ENCODE results near the gene SYNPR. TPM values are rescaled to one million over a fixed set of nuclear protein-coding genes. Genes with fewer than 3 reads are reported as not detected.

SYNPR gene
- total RNA-seq, 2 donors from 2014 or later = not detected

DNA sequence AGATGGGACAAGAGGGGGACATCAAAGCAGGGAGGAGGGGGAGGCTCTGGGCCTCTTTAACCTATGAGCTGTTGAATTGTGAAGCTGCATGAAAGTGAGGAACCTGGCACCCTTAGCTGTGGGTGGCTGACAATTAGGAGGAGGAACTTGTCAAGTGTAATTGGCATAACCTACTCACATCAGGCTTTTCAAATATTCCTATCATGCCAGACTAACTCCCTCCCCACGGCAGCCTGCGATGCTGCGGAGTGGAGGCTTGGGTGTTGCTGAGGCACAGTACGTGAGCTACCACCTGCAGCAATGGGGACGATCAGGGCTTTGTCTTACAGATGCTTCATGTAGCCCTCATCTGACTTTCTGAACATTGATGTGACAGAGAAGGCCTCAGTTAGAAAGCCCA lies 193.7 kb downstream of the SYNPR start:
- no peak for ATAC-seq
- H3K36me3 Mint-ChIP-seq = no peaks in the 10 kb centered on the region
- no peak overlapping the region for H3K27ac Mint-ChIP-seq

GRCh38 chr3:63473641-63474166 lies 195.6 kb downstream of the SYNPR start:
- Mint-ChIP-seq H3K27ac (no peak overlapping the region), H3K36me3 (no peaks in the 10 kb centered on the region), H3K9me3 (peaks cover 0 to 19% of the 10 kb centered on the region in 2 donors)
- ATAC-seq (no peak), DNase-seq (ENCODE audit: low spot score in 2 of 2) (no peak)

More for the DNA sequence above, 193.7 kb downstream of the SYNPR start:
- peaks cover 0 to 19% of the 10 kb centered on the region in 2 donors for H3K9me3 Mint-ChIP-seq
- no peak for DNase-seq (ENCODE audit: low spot score in 2 of 2)

- DNase-seq (ENCODE audit: low spot score in 2 of 2) (no peak), ATAC-seq (no peak)
- H3K36me3 Mint-ChIP-seq = no peaks in the 10 kb centered on the region
- peaks cover 0 to 19% of the 10 kb centered on the region in 2 donors for H3K9me3 Mint-ChIP-seq
- no peak overlapping the region for H3K27ac Mint-ChIP-seq
Observed at GRCh38 chr3:63474828-63475518, 196.9 kb downstream of the SYNPR start.

DNA sequence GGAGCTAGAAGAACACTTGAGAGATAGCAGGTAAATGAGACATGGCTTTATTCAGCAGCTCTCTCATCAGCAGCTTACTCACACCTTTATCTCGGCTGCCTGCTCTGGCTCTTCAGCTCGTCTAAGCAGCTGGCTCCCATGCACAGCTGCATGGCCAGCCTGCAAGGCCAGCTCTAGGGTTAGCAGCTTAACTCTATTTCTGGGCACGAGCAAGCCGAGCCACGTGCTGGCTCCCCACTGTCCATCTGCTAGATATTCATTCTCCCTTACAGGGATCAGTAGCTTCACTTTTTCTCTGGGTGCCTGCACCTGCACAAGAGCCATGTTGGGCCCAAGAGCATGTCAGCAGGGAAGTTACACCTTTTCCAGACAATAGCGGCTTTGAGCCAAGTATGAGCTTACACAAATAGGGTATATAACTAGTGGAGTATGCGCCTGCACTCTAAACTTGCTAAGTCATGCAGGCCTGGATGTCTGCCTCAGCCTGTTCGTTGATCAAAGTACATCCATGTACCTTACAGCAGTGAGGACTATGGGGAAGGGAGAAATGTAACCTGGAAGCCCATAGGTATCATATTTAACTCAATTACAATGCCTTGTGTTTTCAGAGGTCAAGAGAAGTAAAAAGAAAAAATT lies 199.5 kb downstream of the SYNPR start:
- DNase-seq (ENCODE audit: low spot score in 2 of 2) = no peak
- H3K9me3 Mint-ChIP-seq = peaks cover 0 to 19% of the 10 kb centered on the region in 2 donors
- no peak for ATAC-seq

GRCh38 chr3:63478990-63479660 lies 201.0 kb downstream of the SYNPR start:
- ATAC-seq = no peak
- Mint-ChIP-seq H3K27ac (no peak overlapping the region), H3K36me3 (no peaks in the 10 kb centered on the region), H3K9me3 (peaks cover 0 to 14% of the 10 kb centered on the region in 2 donors)
- DNase-seq (ENCODE audit: low spot score in 2 of 2) = no peak

More for the DNA sequence above, 199.5 kb downstream of the SYNPR start:
- Mint-ChIP-seq H3K36me3 (no peaks in the 10 kb centered on the region), H3K27ac (no peak overlapping the region)

DNA sequence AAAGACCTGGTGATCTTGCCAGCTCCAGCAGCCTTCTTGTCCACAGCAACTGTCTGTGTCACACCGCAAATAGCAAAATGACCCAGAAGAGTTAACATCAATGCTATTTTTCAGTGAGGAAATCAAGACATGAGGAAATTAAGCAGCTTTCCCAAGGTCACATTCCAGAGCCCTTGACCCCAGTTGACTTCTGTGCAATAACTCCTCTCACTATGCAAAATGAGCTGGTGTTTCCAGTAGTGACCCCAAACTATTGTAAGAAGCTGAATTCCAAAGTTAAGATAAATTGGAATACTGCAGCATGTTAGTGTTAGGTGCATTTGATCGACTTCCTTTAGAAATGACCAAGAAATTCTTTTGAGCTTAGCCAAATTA lies 201.5 kb downstream of the SYNPR start:
- H3K36me3 Mint-ChIP-seq = no peaks in the 10 kb centered on the region
- H3K9me3 Mint-ChIP-seq = peaks cover 0 to 14% of the 10 kb centered on the region in 2 donors
- ATAC-seq (no peak), DNase-seq (ENCODE audit: low spot score in 2 of 2) (no peak)
- H3K27ac Mint-ChIP-seq = no peak overlapping the region

DNA sequence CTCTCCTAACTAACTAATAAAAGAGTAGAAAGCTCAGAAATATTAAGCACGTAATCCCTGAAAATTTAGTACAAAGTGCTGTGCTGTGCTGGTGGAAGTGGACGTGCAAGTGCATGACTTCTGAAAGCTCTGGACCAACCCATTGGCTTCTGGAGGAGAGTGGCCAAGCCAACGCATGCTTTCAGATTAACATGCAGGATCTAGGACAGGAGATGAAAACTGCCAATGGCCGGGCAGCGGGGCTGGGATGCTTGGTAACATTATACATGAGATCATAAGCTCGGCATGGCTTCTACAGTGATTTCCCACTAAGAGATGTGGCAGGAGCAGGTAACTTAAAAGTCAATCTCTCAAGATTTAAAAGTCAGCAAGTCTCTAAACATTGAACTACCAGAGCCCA lies 203.5 kb downstream of the SYNPR start:
- Mint-ChIP-seq H3K9me3 (peaks cover 0 to 9% of the 10 kb centered on the region in 2 donors), H3K36me3 (no peaks in the 10 kb centered on the region), H3K27ac (no peak overlapping the region)
- no peak for DNase-seq (ENCODE audit: low spot score in 2 of 2)
- ATAC-seq = no peak

DNA sequence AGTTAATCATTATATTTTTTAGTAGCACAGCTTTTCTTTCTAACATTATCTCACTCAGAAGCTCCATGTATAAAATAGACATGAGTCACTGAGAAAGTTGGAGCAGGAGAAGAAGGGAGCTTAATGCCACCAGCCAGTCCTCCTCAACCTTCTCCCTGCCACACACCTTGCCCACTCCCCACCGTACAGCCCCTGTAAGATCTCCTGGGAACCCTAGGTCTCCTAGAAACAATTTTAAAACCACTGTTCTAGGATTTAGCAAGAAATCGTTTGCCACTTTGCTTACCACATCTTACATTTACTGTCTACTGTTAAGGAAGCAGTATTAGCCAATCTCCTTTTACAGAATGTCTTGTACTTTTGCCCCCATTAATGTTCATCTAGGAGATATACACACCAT lies 204.2 kb downstream of the SYNPR start:
- ATAC-seq = no peak
- no peak overlapping the region for H3K27ac Mint-ChIP-seq
- peaks cover 0 to 9% of the 10 kb centered on the region in 2 donors for H3K9me3 Mint-ChIP-seq
- DNase-seq (ENCODE audit: low spot score in 2 of 2) = no peak
- no peaks in the 10 kb centered on the region for H3K36me3 Mint-ChIP-seq

- Mint-ChIP-seq H3K36me3 (no peaks in the 10 kb centered on the region), H3K27ac (no peak overlapping the region), H3K9me3 (peaks cover 9 to 16% of the 10 kb centered on the region in 2 donors)
- ATAC-seq (no peak), DNase-seq (ENCODE audit: low spot score in 2 of 2) (no peak)
Observed at GRCh38 chr3:63492464-63492863, 214.4 kb downstream of the SYNPR start.

- H3K27ac Mint-ChIP-seq = no peak overlapping the region
- ATAC-seq = no peak
- no peak for DNase-seq (ENCODE audit: low spot score in 2 of 2)
- H3K36me3 Mint-ChIP-seq = no peaks in the 10 kb centered on the region
- peaks cover 11 to 19% of the 10 kb centered on the region in 2 donors for H3K9me3 Mint-ChIP-seq
Observed at GRCh38 chr3:63493101-63493500, 215.0 kb downstream of the SYNPR start.

DNA sequence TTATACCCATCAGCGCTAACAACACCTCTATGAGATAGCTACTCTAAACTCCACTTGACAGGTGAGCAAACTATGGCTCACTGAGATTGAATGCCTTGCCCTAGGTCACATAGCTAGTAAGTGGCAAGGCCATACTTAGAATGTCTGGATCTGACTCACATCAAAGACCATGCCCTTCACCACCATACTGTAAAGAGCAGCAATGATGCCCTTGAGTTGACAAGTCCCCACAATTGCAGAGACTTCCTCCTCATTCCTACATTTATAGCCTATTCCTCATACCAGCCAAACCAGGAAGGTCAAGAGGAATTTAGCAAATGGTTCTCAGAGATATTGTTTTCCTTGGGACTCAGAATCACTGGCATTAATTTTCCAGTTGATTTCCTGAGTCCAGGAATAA lies 216.5 kb downstream of the SYNPR start:
- Mint-ChIP-seq H3K9me3 (peaks cover 14 to 15% of the 10 kb centered on the region in 2 donors), H3K36me3 (no peaks in the 10 kb centered on the region), H3K27ac (no peak overlapping the region)
- DNase-seq (ENCODE audit: low spot score in 2 of 2) (no peak), ATAC-seq (no peak)

DNA sequence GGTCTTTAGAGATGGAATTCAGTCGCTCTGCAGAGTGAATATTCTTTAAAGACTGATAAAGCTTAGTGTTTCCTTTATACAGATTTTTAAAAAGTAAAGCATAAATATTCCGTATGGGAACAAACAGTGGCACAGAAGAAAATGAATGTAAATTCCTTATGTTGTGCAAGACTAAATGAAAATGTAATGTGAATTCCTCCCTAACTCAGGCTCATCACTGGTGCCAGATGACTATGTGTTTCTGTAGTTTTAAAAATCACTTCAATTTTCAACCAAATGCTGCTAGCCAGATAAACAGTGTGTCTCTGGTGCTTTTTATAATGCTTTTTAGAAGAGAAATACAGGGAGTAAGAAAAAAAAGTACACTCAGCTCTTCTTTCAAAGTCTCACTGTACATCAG lies 219.5 kb downstream of the SYNPR start:
- ATAC-seq (no peak), DNase-seq (ENCODE audit: low spot score in 2 of 2) (no peak)
- Mint-ChIP-seq H3K36me3 (no peaks in the 10 kb centered on the region), H3K9me3 (peaks cover 6 to 8% of the 10 kb centered on the region in 2 donors), H3K27ac (no peak overlapping the region)

DNA sequence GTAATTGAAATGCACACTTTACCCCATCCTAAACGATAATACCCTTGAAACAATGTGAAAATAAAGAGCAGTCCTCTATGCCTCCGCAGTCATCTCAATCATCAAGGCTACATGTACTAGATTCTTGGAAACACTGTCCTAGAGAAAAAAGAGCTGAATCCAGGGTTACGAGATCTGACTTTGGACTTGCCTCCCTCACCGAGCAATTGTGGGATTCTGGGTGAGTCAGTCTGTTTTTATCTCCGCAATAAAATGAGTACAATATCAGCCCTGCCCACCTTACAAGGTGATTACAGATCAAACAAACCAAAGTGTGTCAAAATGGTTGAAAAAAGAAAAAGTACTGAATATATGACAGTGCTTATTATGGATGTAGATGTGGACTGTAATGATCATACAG lies 222.1 kb downstream of the SYNPR start:
- no peaks in the 10 kb centered on the region for H3K36me3 Mint-ChIP-seq
- ATAC-seq (no peak), DNase-seq (ENCODE audit: low spot score in 2 of 2) (no peak)
- peaks cover 6 to 8% of the 10 kb centered on the region in 2 donors for H3K9me3 Mint-ChIP-seq
- H3K27ac Mint-ChIP-seq = no peak overlapping the region

GRCh38 chr3:63508305-63508704 lies 230.2 kb downstream of the SYNPR start:
- H3K36me3 Mint-ChIP-seq = no peaks in the 10 kb centered on the region
- no peak for DNase-seq (ENCODE audit: low spot score in 2 of 2)
- peaks cover 0 to 5% of the 10 kb centered on the region in 2 donors for H3K9me3 Mint-ChIP-seq
- no peak for ATAC-seq
- H3K27ac Mint-ChIP-seq = no peak overlapping the region

DNA sequence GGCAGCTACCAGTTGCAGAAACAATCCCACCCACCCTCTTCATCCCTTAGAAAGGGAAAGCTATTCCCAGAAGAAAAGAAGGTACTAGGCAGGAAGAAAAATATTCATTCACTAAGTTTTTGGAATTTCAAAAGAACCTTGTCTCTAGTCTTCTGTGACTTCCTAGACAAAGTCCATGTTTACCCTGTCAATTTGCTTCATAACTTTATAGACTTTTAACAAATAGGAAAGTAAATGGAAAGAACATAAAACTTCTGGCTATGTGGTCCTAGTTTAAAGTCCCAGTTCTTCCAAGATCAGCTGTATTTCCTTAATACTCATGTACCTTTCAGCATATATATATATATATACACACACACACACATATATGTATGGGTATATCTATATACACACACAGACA lies 230.7 kb downstream of the SYNPR start:
- no peak overlapping the region for H3K27ac Mint-ChIP-seq
- peaks cover 0 to 5% of the 10 kb centered on the region in 2 donors for H3K9me3 Mint-ChIP-seq
- ATAC-seq = no peak
- H3K36me3 Mint-ChIP-seq = no peaks in the 10 kb centered on the region
- DNase-seq (ENCODE audit: low spot score in 2 of 2) = no peak

DNA sequence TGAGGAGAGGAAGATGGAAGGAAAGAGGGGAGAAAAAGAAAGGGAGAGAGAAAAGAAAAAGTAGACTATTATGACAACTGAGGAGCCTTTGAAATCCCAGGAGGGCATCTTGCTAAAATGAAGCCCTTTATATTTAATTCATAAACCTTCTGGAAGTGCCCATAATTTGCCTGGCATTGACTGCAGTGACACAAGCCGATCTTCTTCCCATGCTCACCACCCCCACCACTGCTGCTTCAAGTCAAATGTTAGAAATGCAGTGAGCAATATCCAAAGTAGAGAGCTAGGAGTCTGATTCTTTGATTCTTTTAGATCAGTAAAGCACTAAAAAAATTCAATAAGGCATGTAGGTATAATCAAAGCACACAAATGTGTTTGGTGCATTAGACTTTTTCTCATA lies 235.7 kb downstream of the SYNPR start:
- ATAC-seq (no peak), DNase-seq (ENCODE audit: low spot score in 2 of 2) (no peak)
- no peaks in the 10 kb centered on the region for H3K36me3 Mint-ChIP-seq
- H3K9me3 Mint-ChIP-seq = peaks cover 0 to 3% of the 10 kb centered on the region in 2 donors
- H3K27ac Mint-ChIP-seq = no peak overlapping the region

DNA sequence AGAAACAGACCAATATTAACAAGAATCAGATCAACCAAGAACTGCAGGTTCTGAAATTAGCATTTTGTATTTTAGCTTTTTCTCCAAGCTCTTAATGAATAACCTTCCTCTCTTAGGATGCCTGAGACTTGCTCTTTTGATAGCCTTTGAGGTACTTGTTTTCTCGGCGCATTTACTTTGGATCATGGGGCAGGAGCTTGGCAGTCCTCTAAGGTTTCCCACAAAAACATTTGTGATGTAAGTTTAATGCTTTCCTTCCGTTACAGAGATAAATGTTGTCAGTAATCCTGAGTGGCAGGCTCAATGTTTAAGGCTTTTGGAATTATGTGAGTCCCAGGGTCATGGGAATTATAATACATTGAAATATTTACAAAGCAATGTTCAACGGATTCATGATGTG lies 236.6 kb downstream of the SYNPR start:
- DNase-seq (ENCODE audit: low spot score in 2 of 2) = no peak
- Mint-ChIP-seq H3K27ac (no peak overlapping the region), H3K36me3 (no peaks in the 10 kb centered on the region), H3K9me3 (peaks cover 0 to 3% of the 10 kb centered on the region in 2 donors)
- ATAC-seq = no peak
